Suprapubic skin (tissue), 4 donors: ENCODE measurements around the gene GREB1L.

ENCODE experiments used
- CTCF ChIP-seq, 2 donors: fragments of 200-600 bp in 1 of 2; fragments of 450-650 bp in 1 of 2; sonication (generic) in 1 of 2; IDR thresholded peaks; one replicate each; pipeline ENCODE4 v1.5.1; 2016 to 2019; ENCODE audit warnings: antibody characterized with exemption in 2 of 2, mild to moderate bottlenecking in 1 of 2, moderate library complexity in 1 of 2
- EP300 ChIP-seq: sonication (generic); formaldehyde crosslinking; IDR thresholded peaks from one replicate; pipeline ENCODE4 v1.6.1; 2017; ENCODE audit warnings: antibody characterized with exemption
- POLR2A ChIP-seq, 2 donors: fragments of 450-650 bp; IDR thresholded peaks; one replicate each; pipeline ENCODE4 v1.6.1; 2017; ENCODE audit warnings: antibody characterized with exemption in 2 of 2, mild to moderate bottlenecking in 2 of 2, moderate library complexity in 2 of 2
- POLR2AphosphoS5 ChIP-seq, 3 donors: sonication (generic); formaldehyde crosslinking; IDR thresholded peaks; one replicate each; pipeline ENCODE4 v1.6.1; 2017; ENCODE audit warnings: antibody characterized with exemption in 3 of 3

GRCh38 chr18:21398121-21398520 lies 156.1 kb downstream of the GREB1L start:
- TF ChIP-seq POLR2AphosphoS5 (IDR thresholded peaks at IDR 0.05), result no peak
- TF ChIP-seq EP300, result no peak
- no peak for TF ChIP-seq CTCF (IDR thresholded peaks at IDR 0.05)
- TF ChIP-seq POLR2A (IDR thresholded peaks at IDR 0.05), result no peak
